ENCODE measurements around the gene CLCNKB. TPM values are rescaled to one million over a fixed set of nuclear protein-coding genes. Genes with fewer than 3 reads are reported as not detected.
"Not testable (repeated sequence)": the region's sequence is repeated elsewhere in the genome, so short reads cannot be mapped to it uniquely, and the experiment has no call there.

CLCNKB gene
- total RNA-seq, 1 experiment from 2014 or later, result 0.81 TPM

- H3K79me2 ChIP-seq (ENCODE audit: insufficient read depth, low read length), result no peaks in the 10 kb centered on the region
- no peak overlapping the region for H3K9ac ChIP-seq (ENCODE audit: low read length)
- H3K27ac ChIP-seq (ENCODE audit: low read depth, low read length), result no peak overlapping the region
- H2AFZ ChIP-seq (ENCODE audit: low read depth, low read length, poor library complexity, severe bottlenecking), result no peak overlapping the region
- TF ChIP-seq FOSL1 (IDR thresholded peaks at IDR 0.05; ENCODE audit: low read depth) (no peak), EZH2 (IDR thresholded peaks at IDR 0.05) (no peak), MAX (IDR thresholded peaks at IDR 0.05) (no peak), ZNF274 (IDR thresholded peaks at IDR 0.05; ENCODE audit: low read depth, low read length) (no peak), ATF3 (IDR thresholded peaks at IDR 0.05) (no peak)
- H3K4me1 ChIP-seq (ENCODE audit: control insufficient read depth in 1 of 2, insufficient read depth in 2 of 2, low read length in 2 of 2), result peaks cover under 1 to 3% of the 10 kb centered on the region in 2 experiments; a peak in 2 of 4 replicates
- intact Hi-C loops (cut with micrococcal nuclease), result no loop called here
- H4K20me1 ChIP-seq (ENCODE audit: insufficient read depth), result no peaks in the 10 kb centered on the region
- RAD21 ChIA-PET (ENCODE audit: low non-redundant PET in 1 of 2, low total read pairs in 2 of 2, uncharacterized antibody in 2 of 2, unreplicated experiment in 2 of 2), result no interaction called here
- H3K4me3 ChIP-seq (replicated peaks in 1 of 2; ENCODE audit: low read depth in 1 of 2, low read length in 2 of 2), result no peak overlapping the region
- H3K9me2 ChIP-seq (ENCODE audit: insufficient read depth), result no peaks in the 10 kb centered on the region
- no peaks in the 10 kb centered on the region for H3K36me3 ChIP-seq (ENCODE audit: control insufficient read depth in 1 of 2, insufficient read depth in 2 of 2, low read length in 2 of 2)
- POLR2A ChIA-PET, result no interaction called here
- BruUV-seq (replicated peaks), result no TSS peak
- H3K9me3 ChIP-seq (ENCODE audit: control insufficient read depth in 1 of 2, insufficient read depth in 1 of 2, low read depth in 1 of 2, low read length in 2 of 2), result no peaks in the 10 kb centered on the region
- DNase-seq (ENCODE audit: low read depth, low spot score) (no peak), ATAC-seq (no peak)
- CTCF ChIA-PET, result no interaction called here
- no peak overlapping the region for H3K4me2 ChIP-seq (ENCODE audit: low read length)
- H3K27me3 ChIP-seq (ENCODE audit: insufficient read depth, low read length), result no peaks in the 10 kb centered on the region
Measured at GRCh38 chr1:16061266-16061665, 17.7 kb downstream of the CLCNKB start.

GRCh38 chr1:16061989-16062686, 18.6 kb downstream of the CLCNKB start:
- H3K4me1 ChIP-seq (ENCODE audit: control insufficient read depth in 1 of 2, insufficient read depth in 2 of 2, low read length in 2 of 2); H3K9me3 ChIP-seq (ENCODE audit: control insufficient read depth in 1 of 2, insufficient read depth in 1 of 2, low read depth in 1 of 2, low read length in 2 of 2); H3K9ac ChIP-seq (ENCODE audit: low read length); intact Hi-C loops (cut with micrococcal nuclease); H3K79me2 ChIP-seq (ENCODE audit: insufficient read depth, low read length); CTCF ChIA-PET; H3K4me3 ChIP-seq (replicated peaks in 1 of 2; ENCODE audit: low read depth in 1 of 2, low read length in 2 of 2); BruUV-seq (replicated peaks); H3K9me2 ChIP-seq (ENCODE audit: insufficient read depth); POLR2A ChIA-PET; H4K20me1 ChIP-seq (ENCODE audit: insufficient read depth); H3K36me3 ChIP-seq (ENCODE audit: control insufficient read depth in 1 of 2, insufficient read depth in 2 of 2, low read length in 2 of 2); RAD21 ChIA-PET (ENCODE audit: low non-redundant PET in 1 of 2, low total read pairs in 2 of 2, uncharacterized antibody in 2 of 2, unreplicated experiment in 2 of 2); H3K27me3 ChIP-seq (ENCODE audit: insufficient read depth, low read length); DNase-seq (ENCODE audit: low read depth, low spot score); H3K4me2 ChIP-seq (ENCODE audit: low read length); H2AFZ ChIP-seq (ENCODE audit: low read depth, low read length, poor library complexity, severe bottlenecking); ATAC-seq; H3K27ac ChIP-seq (ENCODE audit: low read depth, low read length): not testable (repeated sequence)

- H3K27me3 ChIP-seq (ENCODE audit: insufficient read depth, low read length); H3K79me2 ChIP-seq (ENCODE audit: insufficient read depth, low read length); H4K20me1 ChIP-seq (ENCODE audit: insufficient read depth); intact Hi-C loops (cut with micrococcal nuclease); BruUV-seq (replicated peaks); H3K27ac ChIP-seq (ENCODE audit: low read depth, low read length); H3K9me2 ChIP-seq (ENCODE audit: insufficient read depth); H3K4me2 ChIP-seq (ENCODE audit: low read length); H3K9me3 ChIP-seq (ENCODE audit: control insufficient read depth in 1 of 2, insufficient read depth in 1 of 2, low read depth in 1 of 2, low read length in 2 of 2); DNase-seq (ENCODE audit: low read depth, low spot score); POLR2A ChIA-PET; H3K4me3 ChIP-seq (replicated peaks in 1 of 2; ENCODE audit: low read depth in 1 of 2, low read length in 2 of 2); CTCF ChIA-PET; H3K9ac ChIP-seq (ENCODE audit: low read length); H3K36me3 ChIP-seq (ENCODE audit: control insufficient read depth in 1 of 2, insufficient read depth in 2 of 2, low read length in 2 of 2); ATAC-seq; H3K4me1 ChIP-seq (ENCODE audit: control insufficient read depth in 1 of 2, insufficient read depth in 2 of 2, low read length in 2 of 2); H2AFZ ChIP-seq (ENCODE audit: low read depth, low read length, poor library complexity, severe bottlenecking); RAD21 ChIA-PET (ENCODE audit: low non-redundant PET in 1 of 2, low total read pairs in 2 of 2, uncharacterized antibody in 2 of 2, unreplicated experiment in 2 of 2): not testable (repeated sequence)
Measured at GRCh38 chr1:16062687-16063075, 19.1 kb downstream of the CLCNKB start.

Measured in HCT116 (cell line).